Activated naive CD4-positive, alpha-beta T cell treated with anti-CD3 and anti-CD28 coated beads for 36 hours (primary cell): ENCODE measurements around the gene IRF3. TPM values are rescaled to one million over a fixed set of nuclear protein-coding genes. Genes with fewer than 3 reads are reported as not detected.

Source experiments
- CTCF ChIA-PET: fragments of 350-600 bp; sonication (Branson Sonifier 250); formaldehyde crosslinking; loops from one replicate; lab custom pipeline; 2021; ENCODE audit warnings: antibody characterized with exemption; lab: Charles Lee
- DNase-seq: peaks from one replicate; pipeline ENCODE4 v3.0.0-alpha.2; 2020
- H3K27ac Mint-ChIP-seq: one replicate; pipeline ENCODE4 v1.8.0; 2021; ENCODE audit warnings: mild to moderate bottlenecking, mixed read lengths
- H3K27me3 Mint-ChIP-seq: one replicate; pipeline ENCODE4 v1.8.0; 2021; ENCODE audit warnings: low read depth, mixed read lengths
- H3K36me3 Mint-ChIP-seq: one replicate; pipeline ENCODE4 v1.8.0; 2021; ENCODE audit warnings: low read depth, mixed read lengths
- H3K4me1 Mint-ChIP-seq: one replicate; pipeline ENCODE4 v1.8.0; 2021; ENCODE audit warnings: low read depth, mixed read lengths
- H3K4me3 Mint-ChIP-seq: one replicate; pipeline ENCODE4 v1.8.0; 2021; ENCODE audit warnings: mild to moderate bottlenecking, moderate library complexity, mixed read lengths
- H3K9me3 Mint-ChIP-seq: one replicate; pipeline ENCODE4 v1.8.0; 2021; ENCODE audit warnings: mixed read lengths
- intact Hi-C: fragments of 100-400 bp; cut with micrococcal nuclease; formaldehyde crosslinking; loops from one replicate; pipeline ENCODE4 v1.15.1; 2023
- total RNA-seq, 2 experiments: library from RNA; stranded (reverse); gene quantifications; one replicate each; pipeline ENCODE4 v1.2.3, GENCODE V29; 2021

Gene IRF3
- total RNA-seq, 2 experiments from 2014 or later: 85.2 to 97.8 TPM

- Mint-ChIP-seq H3K27me3 (no peaks in the 10 kb centered on the region), H3K4me3 (no peak overlapping the region), H3K4me1 (no peaks in the 10 kb centered on the region), H3K9me3 (no peaks in the 10 kb centered on the region), H3K36me3 (peaks cover 16% of the 10 kb centered on the region), H3K27ac (no peak overlapping the region)
- DNase-seq: no peak
- intact Hi-C loops: no loop called here
- CTCF ChIA-PET: no interaction called here
These were observed 13.7 kb downstream of the IRF3 start for GRCh38 chr19:49651820-49652550.

- H3K4me1 Mint-ChIP-seq: no peaks in the 10 kb centered on the region
- no peak overlapping the region for H3K4me3 Mint-ChIP-seq
- DNase-seq: no peak
- peaks cover 16% of the 10 kb centered on the region for H3K36me3 Mint-ChIP-seq
- intact Hi-C loops: no loop called here
- CTCF ChIA-PET: no interaction called here
- no peaks in the 10 kb centered on the region for H3K27me3 Mint-ChIP-seq
- no peak overlapping the region for H3K27ac Mint-ChIP-seq
- H3K9me3 Mint-ChIP-seq: no peaks in the 10 kb centered on the region
These were observed 14.4 kb downstream of the IRF3 start for GRCh38 chr19:49651029-49651819.

DNA sequence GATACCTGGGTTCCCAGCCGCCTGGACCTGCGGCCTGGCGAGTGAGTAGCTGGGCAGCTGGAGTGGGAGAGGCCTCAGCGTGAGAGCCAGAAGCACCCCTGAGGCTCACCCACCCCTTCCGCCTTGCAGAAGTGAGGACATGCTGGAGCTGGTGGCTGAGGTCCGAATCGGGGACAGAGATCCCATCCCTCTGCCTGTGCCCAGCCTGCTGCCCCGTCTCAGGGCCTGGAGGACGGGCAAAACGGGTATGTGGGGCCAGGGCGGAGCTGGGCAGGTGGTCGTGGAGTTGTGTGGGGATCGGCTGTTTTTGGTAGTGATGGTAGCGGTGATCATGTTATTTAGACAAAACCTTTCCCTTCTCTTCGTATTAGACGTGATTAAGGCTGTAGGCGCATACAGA, 19.1 kb downstream of the IRF3 start:
- H3K4me1 Mint-ChIP-seq: peaks cover 28% of the 10 kb centered on the region
- peaks cover 16% of the 10 kb centered on the region for H3K36me3 Mint-ChIP-seq
- intact Hi-C loops: no loop called here
- DNase-seq: no peak
- no peaks in the 10 kb centered on the region for H3K9me3 Mint-ChIP-seq
- H3K27ac Mint-ChIP-seq: no peak overlapping the region
- no peaks in the 10 kb centered on the region for H3K27me3 Mint-ChIP-seq
- CTCF ChIA-PET: no interaction called here
- no peak overlapping the region for H3K4me3 Mint-ChIP-seq

- H3K27ac Mint-ChIP-seq: no peak overlapping the region
- DNase-seq: no peak
- intact Hi-C loops: no loop called here
- no peak overlapping the region for H3K4me3 Mint-ChIP-seq
- H3K36me3 Mint-ChIP-seq: peaks cover 16% of the 10 kb centered on the region
- peaks cover 28% of the 10 kb centered on the region for H3K4me1 Mint-ChIP-seq
- CTCF ChIA-PET: interaction anchor here (1.4 kb wide), 1 partner anchor 27 kb away, joined by 5 read pairs; no protein-coding TSS in a partner anchor
- no peaks in the 10 kb centered on the region for H3K9me3 Mint-ChIP-seq
- no peaks in the 10 kb centered on the region for H3K27me3 Mint-ChIP-seq
These were observed 19.7 kb downstream of the IRF3 start for GRCh38 chr19:49645995-49646394.

GRCh38 chr19:49645592-49645991, 20.1 kb downstream of the IRF3 start:
- intact Hi-C loops: no loop called here
- Mint-ChIP-seq H3K4me3 (no peak overlapping the region), H3K36me3 (peaks cover 14% of the 10 kb centered on the region), H3K9me3 (no peaks in the 10 kb centered on the region), H3K27me3 (no peaks in the 10 kb centered on the region), H3K4me1 (peaks cover 28% of the 10 kb centered on the region), H3K27ac (peak overlapping the region; percentile 30)
- DNase-seq: no peak
- CTCF ChIA-PET: interaction anchor here (1.4 kb wide), 1 partner anchor 28 kb away, joined by 5 read pairs; no protein-coding TSS in a partner anchor

GRCh38 chr19:49643466-49643865, 22.2 kb downstream of the IRF3 start:
- peak; percentile 52 for DNase-seq
- H3K27me3 Mint-ChIP-seq: no peaks in the 10 kb centered on the region
- CTCF ChIA-PET: interaction anchor here (1.3 to 1.4 kb wide), 3 partner anchors 21 to 50 kb away, joined by 3 to 7 read pairs (median 6); no protein-coding TSS in a partner anchor
- peak overlapping the region; percentile 99 for H3K4me3 Mint-ChIP-seq
- peak overlapping the region; percentile 32 for H3K27ac Mint-ChIP-seq
- H3K9me3 Mint-ChIP-seq: no peaks in the 10 kb centered on the region
- H3K4me1 Mint-ChIP-seq: peaks cover 40% of the 10 kb centered on the region
- peaks cover 14% of the 10 kb centered on the region for H3K36me3 Mint-ChIP-seq
- intact Hi-C loops: no loop called here

- Mint-ChIP-seq H3K9me3 (no peaks in the 10 kb centered on the region), H3K27me3 (no peaks in the 10 kb centered on the region), H3K4me1 (peaks cover 46% of the 10 kb centered on the region), H3K4me3 (peak overlapping the region; percentile 99), H3K27ac (peak overlapping the region; percentile 90), H3K36me3 (peaks cover 14% of the 10 kb centered on the region)
- CTCF ChIA-PET: interaction anchor here (0.6 to 1.4 kb wide), 2 partner anchors 30 to 56 kb away, joined by 5 to 6 read pairs; no protein-coding TSS in a partner anchor
- intact Hi-C loops: loop anchor here (1.0 kb wide), 1 partner anchor 171 kb away; the partner anchor contains the start of gene FUZ
- DNase-seq: no peak
These were observed 23.1 kb downstream of the IRF3 start for GRCh38 chr19:49642492-49643035.

DNA sequence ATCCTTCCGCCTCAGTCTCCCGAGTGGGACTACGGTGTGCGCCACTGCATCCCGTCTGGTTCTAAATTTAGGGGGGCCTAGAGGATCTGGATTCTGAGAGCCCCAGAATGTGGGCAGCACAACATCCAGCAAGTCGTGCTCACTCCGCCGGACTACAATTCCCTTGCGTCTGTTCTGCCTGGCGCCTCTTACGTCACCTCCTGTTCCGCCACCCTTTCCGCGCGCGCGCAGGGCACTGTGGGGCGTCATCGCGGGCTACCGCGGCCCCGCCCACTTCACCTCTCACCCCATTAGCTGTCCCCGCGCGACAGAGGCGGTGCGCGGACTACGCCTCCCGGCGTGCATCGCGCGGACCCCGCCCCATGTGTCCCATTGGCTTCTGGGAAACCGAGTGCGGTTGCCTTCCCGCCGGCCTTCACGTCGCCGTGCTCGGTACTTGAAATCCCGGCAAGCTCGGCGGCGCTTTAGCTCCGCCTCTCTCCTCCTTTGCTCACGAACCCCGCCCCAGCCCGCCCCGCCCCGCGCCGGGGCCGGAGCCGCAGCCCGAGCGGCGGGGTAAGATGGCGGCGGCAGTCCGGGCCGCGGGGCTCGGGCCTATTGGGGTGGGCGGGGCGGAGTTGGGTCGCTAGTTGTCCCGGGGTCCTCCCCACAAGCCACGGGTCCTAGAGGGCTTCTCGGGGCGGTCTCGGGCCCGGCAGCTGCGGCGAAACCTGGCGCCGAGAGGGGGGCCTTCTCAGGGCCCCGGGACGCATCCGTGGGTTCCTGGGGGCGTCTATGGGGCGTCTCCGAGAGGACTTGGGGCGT, 23.8 kb downstream of the IRF3 start, which contains the start of gene SCAF1:
Gene SCAF1 (plus strand): TSS at position 522 of the 804 bp plus-strand sequence. CDS start 2,818 bp downstream, outside the sequence.
- intact Hi-C loops: loop anchor here (1.0 to 2.0 kb wide), 6 partner anchors 115 to 743 kb away; partner anchors contain the start of genes AKT1S1, FUZ, POLD1 and RPL13A
- peaks cover 46% of the 10 kb centered on the region for H3K4me1 Mint-ChIP-seq

GRCh38 chr19:49640113-49640898, 25.4 kb downstream of the IRF3 start, which contains the start of gene RRAS:
TSS of gene RRAS (minus strand) at chr19:49640143. CDS start at chr19:49640098, 45 bp downstream.
- H3K9me3 Mint-ChIP-seq: no peaks in the 10 kb centered on the region
- no peaks in the 10 kb centered on the region for H3K27me3 Mint-ChIP-seq
- peak; percentile 100 for DNase-seq
- H3K4me1 Mint-ChIP-seq: peaks cover 43% of the 10 kb centered on the region
- peak within 1 kb of the TSS; percentile 99 for H3K27ac Mint-ChIP-seq
- CTCF ChIA-PET: interaction anchor here (0.6 to 1.8 kb wide), 7 partner anchors 9 to 229 kb away, joined by 3 to 5 read pairs (median 3); no protein-coding TSS in a partner anchor
- H3K4me3 Mint-ChIP-seq: peak within 1 kb of the TSS; percentile 99
- intact Hi-C loops: loop anchor here (1.0 to 2.0 kb wide), 13 partner anchors 25 to 744 kb away; partner anchors contain the start of genes ALDH16A1, BCL2L12, FTL and IRF3
- H3K36me3 Mint-ChIP-seq: peaks cover 5% of the 10 kb centered on the region

More for the DNA sequence above, 23.8 kb downstream of the IRF3 start, which contains the start of gene SCAF1:
- DNase-seq: peak; percentile 99
- H3K27ac Mint-ChIP-seq: peak within 1 kb of the TSS; percentile 99
- no peaks in the 10 kb centered on the region for H3K27me3 Mint-ChIP-seq
- no peaks in the 10 kb centered on the region for H3K9me3 Mint-ChIP-seq
- peak within 1 kb of the TSS; percentile 99 for H3K4me3 Mint-ChIP-seq
- CTCF ChIA-PET: interaction anchor here (0.6 kb wide), 1 partner anchor 55 kb away, joined by 5 read pairs; no protein-coding TSS in a partner anchor
- peaks cover 13% of the 10 kb centered on the region for H3K36me3 Mint-ChIP-seq

- Mint-ChIP-seq H3K4me3 (peak overlapping the region; percentile 99), H3K27me3 (no peaks in the 10 kb centered on the region), H3K36me3 (peaks cover 5% of the 10 kb centered on the region), H3K9me3 (no peaks in the 10 kb centered on the region), H3K27ac (peak overlapping the region; percentile 36), H3K4me1 (peaks cover 40% of the 10 kb centered on the region)
- DNase-seq: no peak
- CTCF ChIA-PET: interaction anchor here (0.6 to 1.8 kb wide), 7 partner anchors 8 to 133 kb away, joined by 3 to 5 read pairs (median 3); no protein-coding TSS in a partner anchor
- intact Hi-C loops: loop anchor here (1.0 to 2.0 kb wide), 13 partner anchors 26 to 745 kb away; partner anchors contain the start of genes ALDH16A1, BCL2L12, FTL and IRF3
These were observed 26.1 kb downstream of the IRF3 start for GRCh38 chr19:49639401-49640112.
